GM21447 (cell line): ENCODE measurements around the gene TMC8.
"Not testable (repeated sequence)": the region's sequence is repeated elsewhere in the genome, so short reads cannot be mapped to it uniquely, and the experiment has no call there.

Experiments used
- ATAC-seq: cut with Tn5 transposase; IDR thresholded peaks from one replicate; pipeline ENCODE4 v1.9.1; 2021; ENCODE audit not compliant: unreplicated experiment

Gene TMC8

GRCh38 chr17:78110363-78111015, 20.1 kb upstream of the TMC8 start:
- no peak for ATAC-seq

- ATAC-seq = no peak
Measured at GRCh38 chr17:78111016-78111726, 19.4 kb upstream of the TMC8 start.

GRCh38 chr17:78111727-78112517, 18.6 kb upstream of the TMC8 start:
- no peak for ATAC-seq

- ATAC-seq = no peak
Measured at GRCh38 chr17:78112518-78113471, 17.8 kb upstream of the TMC8 start.

- ATAC-seq = no peak
Measured at GRCh38 chr17:78113804-78114785, 16.5 kb upstream of the TMC8 start.

- no peak for ATAC-seq
Measured at GRCh38 chr17:78114831-78115723, 15.5 kb upstream of the TMC8 start.

GRCh38 chr17:78115803-78116202, 14.8 kb upstream of the TMC8 start:
- ATAC-seq = not testable (repeated sequence)

GRCh38 chr17:78116411-78116810, 14.2 kb upstream of the TMC8 start:
- no peak for ATAC-seq

GRCh38 chr17:78117027-78117981, 13.3 kb upstream of the TMC8 start:
- ATAC-seq = no peak

- ATAC-seq = no peak
Measured at GRCh38 chr17:78118801-78119241, 11.8 kb upstream of the TMC8 start.

- no peak for ATAC-seq
Measured at GRCh38 chr17:78120537-78120936, 10.0 kb upstream of the TMC8 start.

GRCh38 chr17:78120971-78121800, 9.4 kb upstream of the TMC8 start:
- ATAC-seq = no peak

- ATAC-seq = no peak
Measured at GRCh38 chr17:78121801-78122215, 8.8 kb upstream of the TMC8 start.

GRCh38 chr17:78122216-78122930, 8.2 kb upstream of the TMC8 start:
- no peak for ATAC-seq

- ATAC-seq = no peak
Measured at GRCh38 chr17:78122931-78123249, 7.7 kb upstream of the TMC8 start.
